GM15510 (cell line): ENCODE results near the gene WDR48.
A peak's percentile ranks its signal among the peaks of the same experiment; 100 is the strongest.

Source experiments
- POLR2A ChIP-seq: IDR thresholded peaks from 3 replicates; pipeline ENCODE4 v1.6.1; 2011; ENCODE audit warnings: borderline replicate concordance; ENCODE audit not compliant: insufficient read length; ENCODE audit errors: extremely low read depth

The WDR48 gene

DNA sequence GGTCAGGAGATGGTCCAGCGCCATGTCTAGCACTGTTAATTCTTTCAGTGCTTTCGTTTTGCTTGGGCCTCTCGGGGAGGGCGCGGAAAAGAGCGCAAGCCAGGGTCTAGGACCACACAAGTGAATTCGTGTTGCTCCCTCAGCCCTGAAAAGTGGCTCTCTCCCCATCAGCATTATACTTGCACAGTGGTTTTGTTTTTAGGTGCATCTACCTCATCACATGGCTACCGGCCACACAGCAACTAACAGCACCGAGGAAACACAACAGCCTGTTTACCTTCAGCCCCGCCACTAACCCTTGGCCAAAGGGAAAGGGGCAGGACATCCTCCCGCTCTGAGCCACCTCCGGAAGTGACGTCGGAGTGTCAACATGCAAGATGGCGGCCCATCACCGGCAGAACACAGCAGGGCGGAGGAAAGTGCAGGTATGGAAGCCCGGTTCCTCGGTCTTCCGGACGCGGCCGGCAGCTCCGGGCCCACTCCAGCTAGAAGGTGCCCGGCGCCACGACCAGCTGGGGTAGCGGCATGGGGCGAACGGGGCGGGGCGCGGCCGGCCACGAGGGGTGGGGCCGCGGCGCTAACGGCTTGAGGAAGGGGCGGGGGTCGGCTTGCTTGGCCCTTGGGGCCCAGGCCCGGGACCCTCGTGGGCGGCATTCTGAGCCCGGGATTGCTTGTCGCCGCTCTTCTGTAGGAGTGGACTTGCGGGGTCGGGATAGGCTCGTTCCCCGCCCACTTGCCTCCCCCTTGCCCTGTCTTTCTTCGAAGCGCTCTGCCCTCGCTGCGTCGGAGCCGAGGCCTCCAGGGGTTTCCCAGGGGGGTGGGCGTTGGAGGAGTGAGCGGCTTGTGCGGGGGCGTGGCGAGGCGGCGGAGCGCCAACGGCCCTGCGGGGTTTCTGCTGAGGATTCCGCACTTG is at the start of gene WDR48, which contains the start of gene SCN11A:
TSS of gene WDR48 (plus strand) at position 368 of the 913 bp plus-strand sequence. CDS start at position 378, 10 bp downstream.
TSS of gene SCN11A (minus strand) at position 296 of the 913 bp plus-strand sequence. CDS start 101,582 bp downstream, outside the sequence.
- TF ChIP-seq POLR2A: peak; percentile 90

DNA sequence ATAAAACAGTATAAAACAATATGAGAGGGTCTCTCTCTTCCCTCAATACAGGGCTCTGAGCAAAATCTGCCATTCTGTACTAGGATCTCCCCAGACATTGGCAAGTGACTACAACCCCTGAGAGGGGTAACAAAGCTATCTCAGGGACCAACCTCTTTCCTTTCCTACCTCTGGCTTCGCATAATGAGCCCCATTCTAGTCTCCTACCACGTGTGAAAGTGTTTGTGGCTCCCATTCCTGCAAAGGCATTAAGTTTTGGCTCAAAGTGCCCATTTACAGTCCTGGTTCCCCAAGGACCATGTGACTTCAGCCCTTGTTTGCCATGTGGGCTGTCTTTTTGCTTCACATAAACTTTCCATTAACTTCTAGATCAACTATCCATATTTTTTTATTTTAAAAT is 46.5 kb upstream of the WDR48 start:
- no peak for TF ChIP-seq POLR2A

DNA sequence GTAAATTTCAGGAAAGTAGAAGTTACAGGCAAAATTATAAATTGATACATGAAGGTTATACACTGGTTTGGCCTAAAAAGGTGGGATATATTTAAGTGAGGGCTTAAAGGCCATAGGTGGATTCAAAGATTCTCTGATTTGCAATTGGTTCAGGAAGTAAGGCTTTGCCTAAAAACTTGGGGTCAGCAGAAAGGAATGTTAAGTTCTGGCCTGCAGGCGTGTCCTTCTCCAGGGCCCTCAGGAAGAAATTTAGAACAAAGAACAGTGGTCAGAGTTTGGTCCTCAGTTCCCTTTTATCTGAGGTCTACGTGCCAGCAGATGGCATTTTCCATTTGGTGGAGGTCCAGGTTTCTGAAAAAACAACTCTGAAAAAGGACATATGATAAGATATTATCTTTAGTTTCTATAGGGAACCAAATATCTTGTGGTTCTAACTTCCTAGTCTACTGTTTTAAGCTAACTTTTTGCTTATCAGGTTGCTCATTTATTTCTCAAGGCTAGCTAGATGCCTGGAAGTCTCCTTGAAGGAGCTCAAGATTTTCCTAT is 40.6 kb upstream of the WDR48 start:
- TF ChIP-seq POLR2A: no peak

DNA sequence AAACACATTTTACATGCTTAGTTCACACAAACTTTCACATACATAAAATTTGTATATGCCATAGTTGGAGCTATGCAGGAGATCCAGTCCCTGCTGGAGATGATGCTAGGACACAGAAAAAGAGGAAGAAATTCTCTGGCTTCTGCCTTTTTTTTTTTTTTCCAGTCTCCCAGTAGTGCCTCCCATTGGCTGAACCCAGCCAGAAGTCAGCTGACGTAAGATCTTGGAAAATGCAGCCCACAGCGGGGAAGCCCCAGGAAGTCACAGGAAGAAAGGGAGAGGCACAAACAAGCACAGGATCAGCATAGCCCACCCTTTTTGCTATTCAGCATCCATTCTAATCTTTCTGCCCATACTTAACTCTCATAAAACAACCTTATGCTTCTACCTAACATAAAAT is 38.5 kb upstream of the WDR48 start:
- TF ChIP-seq POLR2A: no peak

DNA sequence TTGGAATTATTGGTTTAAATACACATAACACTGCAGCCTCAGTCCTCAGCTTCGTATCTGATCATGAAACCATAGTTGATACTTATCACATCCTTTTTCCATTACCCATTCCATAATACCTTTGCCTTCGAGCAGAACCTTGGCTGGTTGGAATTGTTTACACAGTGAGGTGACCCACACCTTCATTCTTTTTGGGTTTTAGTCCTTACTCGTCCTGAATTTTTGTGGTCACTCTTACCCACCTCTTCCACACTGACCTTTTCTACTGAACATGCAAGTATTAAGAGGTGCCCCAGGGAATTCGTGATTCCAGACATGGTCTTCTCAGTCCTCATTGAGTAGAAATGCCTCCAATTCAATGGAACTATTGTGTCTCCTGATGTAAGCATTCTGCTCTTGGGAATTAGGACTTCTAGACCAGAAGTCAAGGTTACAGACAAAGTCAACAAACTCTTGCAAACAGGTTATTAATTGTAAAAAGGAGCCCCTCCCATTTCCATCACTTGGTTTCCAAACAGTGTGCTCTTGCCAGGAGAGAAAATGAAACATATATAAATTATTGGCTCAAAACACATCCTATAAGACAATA is 37.8 kb upstream of the WDR48 start:
- no peak for TF ChIP-seq POLR2A

DNA sequence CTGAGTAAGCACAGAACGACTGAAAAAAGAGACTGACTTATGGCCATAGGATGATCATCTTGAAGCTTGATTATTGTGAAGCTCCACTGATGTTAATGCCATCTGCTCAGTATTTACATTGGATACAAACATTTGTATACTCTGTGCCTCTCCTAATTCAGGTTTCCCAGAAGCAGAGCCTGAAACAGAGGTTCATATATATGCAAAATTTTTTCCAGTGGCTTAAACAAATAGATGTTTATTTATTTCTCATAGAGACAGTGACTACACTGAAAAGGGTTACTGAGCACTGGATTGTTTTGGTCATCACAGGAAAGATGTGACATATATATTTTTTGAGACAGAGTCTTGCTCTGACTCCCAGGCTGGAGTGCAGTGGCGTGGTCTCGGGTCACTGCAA is 36.4 kb upstream of the WDR48 start:
- no peak for TF ChIP-seq POLR2A

DNA sequence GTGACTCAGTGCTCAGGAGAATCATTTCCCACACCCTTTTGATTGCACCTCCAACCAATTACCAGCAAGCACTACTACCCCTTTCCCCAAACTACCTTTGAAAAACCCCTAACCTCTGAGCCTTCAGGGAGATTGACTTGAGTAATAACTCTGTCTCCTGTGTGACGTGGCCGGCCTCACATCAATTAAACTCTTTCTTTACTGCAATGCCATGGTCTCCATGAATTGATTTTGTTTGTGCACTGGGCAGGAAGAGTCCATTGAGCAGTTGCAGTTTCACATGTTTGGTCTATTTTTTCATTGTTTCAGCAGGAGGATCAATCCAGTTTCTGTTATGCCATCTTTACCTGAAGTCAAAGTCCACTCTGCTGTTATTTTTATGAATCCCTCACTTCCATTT is 32.5 kb upstream of the WDR48 start:
- TF ChIP-seq POLR2A: no peak

DNA sequence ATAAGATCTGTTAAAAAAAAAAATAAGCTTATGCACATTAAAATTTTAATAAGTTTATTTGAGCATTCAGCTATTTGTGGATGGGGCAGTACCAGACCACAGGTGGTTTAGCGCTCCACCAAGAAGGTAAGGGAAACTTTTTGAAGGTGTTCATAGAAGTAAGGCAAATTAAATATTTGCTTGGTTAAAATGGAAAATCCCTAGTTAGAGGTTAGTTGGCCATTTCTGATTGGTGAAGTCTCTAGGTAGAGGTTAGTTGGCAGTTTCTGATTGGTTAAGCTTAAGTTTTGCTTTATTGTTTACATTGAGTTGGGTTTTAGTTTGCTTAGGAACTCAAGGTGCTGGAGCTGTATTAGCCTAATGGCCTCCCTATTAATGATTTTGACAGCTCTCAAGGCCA is 30.8 kb upstream of the WDR48 start:
- TF ChIP-seq POLR2A: no peak

DNA sequence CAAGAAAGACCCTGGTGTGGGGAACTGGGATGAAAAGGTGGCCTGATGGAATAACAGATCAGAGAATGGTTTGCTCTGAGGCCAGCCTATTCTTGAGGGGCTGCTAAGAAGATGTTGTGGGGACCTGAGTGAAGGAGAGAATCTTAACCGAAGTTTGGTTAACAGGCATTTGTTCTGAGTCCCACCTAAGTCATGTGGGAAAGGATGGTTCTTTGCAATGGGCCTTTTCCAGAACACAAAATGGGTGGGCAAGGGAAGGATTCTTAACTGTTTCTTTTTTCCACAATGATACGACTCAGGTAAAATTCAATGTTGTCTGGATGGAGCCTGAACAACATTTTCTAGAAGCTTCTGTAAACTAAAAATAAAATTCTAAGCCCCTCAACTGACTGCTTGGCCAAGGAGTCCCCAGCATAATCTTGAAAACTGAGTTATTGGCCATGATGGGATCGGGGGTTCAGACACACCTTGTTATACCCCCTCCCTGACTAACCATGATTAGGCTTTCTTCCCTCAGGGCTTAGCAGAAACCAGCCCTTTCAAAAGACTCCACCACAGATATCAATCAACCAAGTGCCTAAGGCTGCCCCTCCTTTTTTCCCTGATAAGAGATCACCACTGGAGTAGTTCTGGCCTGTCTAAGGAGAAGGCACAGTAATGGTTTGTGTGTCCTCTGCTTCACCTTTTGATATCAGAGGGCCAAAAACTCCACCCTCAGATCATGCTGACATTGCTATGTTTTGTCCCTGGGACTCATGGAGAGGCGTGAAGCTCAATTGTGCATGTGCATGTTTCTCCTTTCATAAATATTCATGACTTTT is 30.1 kb upstream of the WDR48 start:
- TF ChIP-seq POLR2A: no peak

DNA sequence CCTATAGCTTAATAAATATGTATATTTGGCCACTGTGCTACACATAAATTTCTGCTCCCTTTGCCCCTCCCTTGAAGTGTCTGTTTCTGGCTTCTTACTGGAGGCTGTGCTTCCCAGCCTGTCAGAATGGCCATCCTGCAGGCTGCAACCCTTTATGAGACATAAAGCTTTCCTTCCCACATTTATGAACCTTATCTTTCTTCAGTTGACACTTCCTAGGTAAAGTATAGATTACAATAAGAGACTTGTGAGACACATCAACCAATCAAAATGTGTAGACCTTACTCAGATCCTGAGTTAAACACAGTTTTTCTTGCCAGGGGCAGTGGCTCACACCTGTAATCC is 29.6 kb upstream of the WDR48 start:
- TF ChIP-seq POLR2A: no peak

DNA sequence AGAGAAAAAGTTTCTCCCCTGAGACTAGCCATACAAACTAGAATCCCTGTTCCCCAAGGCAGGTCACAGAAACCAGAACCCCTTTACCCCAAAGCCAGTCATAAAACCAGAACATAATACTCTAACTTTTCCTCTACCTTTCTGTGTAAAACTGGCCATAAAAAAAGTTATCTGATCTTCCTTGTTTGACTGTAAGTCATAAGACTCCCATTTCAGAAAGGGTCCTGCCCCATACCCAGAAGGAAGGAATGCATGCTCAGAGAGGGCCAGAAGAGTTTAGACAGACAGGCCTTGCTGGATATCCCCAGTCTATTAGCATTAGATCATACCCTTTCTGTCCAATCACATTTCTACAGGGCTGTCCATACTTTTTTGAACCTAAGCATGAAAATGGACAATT is 27.3 kb upstream of the WDR48 start:
- TF ChIP-seq POLR2A: no peak

DNA sequence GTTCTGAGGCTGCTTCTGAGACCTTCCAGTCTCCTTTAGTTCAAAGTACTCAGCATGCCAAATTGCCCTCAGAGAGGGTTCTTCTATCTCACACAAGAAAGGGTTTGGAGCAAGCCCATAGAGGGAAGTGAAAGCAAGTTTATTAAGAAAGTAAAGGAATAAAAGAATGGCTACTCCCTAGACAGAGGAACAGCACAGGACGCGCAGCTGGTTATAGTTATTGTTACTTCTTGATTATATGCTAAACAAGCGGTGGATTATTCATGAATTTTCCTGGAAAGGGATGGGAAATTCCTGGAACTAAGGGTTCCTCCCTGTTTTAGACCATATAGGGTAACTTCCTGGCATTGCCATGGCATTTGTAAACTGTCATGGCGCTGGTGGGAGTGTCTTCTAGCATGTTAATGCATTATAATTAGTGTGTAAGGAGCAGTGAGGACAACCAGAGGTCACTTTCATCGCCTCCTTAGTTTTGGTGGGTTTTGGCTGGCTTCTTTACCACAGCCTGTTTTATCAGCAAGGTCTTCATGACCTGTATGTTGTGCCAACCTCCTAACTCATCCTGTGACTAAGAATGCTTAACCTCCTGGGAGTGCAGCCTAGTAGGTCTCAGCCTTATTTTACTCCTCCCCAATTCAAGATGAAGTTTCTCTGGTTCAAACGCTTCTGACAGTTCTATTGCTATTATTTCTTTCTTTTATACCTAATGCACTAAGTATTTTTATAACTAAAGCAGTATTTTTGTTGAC is 26.4 kb upstream of the WDR48 start:
- no peak for TF ChIP-seq POLR2A

DNA sequence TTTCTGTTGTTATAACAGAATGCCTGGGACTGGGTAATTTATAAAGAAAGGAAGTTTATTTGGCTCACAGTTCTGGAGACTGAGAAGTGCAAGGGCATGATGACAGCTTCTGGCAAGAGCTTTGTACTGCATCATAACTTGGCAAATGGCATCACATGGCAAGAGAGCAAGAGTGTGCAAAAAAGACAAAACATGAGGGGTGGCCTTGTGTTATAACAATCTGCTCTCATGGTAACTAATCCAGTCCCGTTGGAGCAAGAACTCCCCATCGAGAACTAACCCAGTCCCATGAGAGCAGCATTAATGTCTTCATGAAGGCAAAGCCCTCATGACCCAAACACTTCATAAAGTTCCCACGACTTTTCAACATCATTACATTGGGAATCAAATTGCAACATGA is 23.3 kb upstream of the WDR48 start:
- no peak for TF ChIP-seq POLR2A

DNA sequence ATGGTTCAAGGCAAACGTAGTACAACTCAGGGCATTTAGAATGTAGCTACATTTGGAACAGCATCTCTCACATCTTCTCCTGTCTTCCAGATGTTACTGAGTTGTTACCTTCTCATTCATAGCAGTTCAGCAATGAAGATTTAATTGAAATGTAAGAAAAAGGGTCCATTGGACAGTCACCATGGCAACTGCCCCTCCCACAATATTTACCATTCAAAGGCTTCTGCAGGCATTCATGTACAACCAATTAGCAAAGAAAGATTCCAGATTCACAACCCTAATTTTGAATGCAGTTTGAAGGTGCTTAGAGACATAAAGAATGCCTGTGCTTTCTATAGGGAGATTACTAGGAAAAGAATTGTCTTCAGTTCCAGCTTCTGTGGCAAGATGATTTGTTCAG is 22.3 kb upstream of the WDR48 start:
- no peak for TF ChIP-seq POLR2A
